ENCODE results near the gene SLX4. TPM values are rescaled to one million over a fixed set of nuclear protein-coding genes. Genes with fewer than 3 reads are reported as not detected.
"Not testable (repeated sequence)": the region's sequence is repeated elsewhere in the genome, so short reads cannot be mapped to it uniquely, and the experiment has no call there.

The SLX4 gene
- total RNA-seq, 1 experiment from 2014 or later = 5.9 TPM

GRCh38 chr16:3612510-3613466, 1.4 kb upstream of the SLX4 start:
- no peak for DNase-seq (ENCODE audit: unreplicated experiment)
- H3K36me3 Mint-ChIP-seq (ENCODE audit: insufficient read depth, unreplicated experiment) = no peaks in the 10 kb centered on the region
- H3K4me1 Mint-ChIP-seq (ENCODE audit: insufficient read depth, unreplicated experiment) = peaks cover 32% of the 10 kb centered on the region
- H3K27ac Mint-ChIP-seq (ENCODE audit: low read depth, unreplicated experiment) = peak overlapping the region; percentile 93
- no peak for TF ChIP-seq CTCF (IDR thresholded peaks at IDR 0.05; ENCODE audit: unreplicated experiment)
- POLR2A ChIA-PET = interaction anchor here (0.5 to 1.2 kb wide), 6 partner anchors 37 to 454 kb away, joined by 3 to 7 read pairs (median 4); partner anchors contain the start of genes TRAP1 and ZNF263
- H3K4me3 Mint-ChIP-seq (ENCODE audit: unreplicated experiment) = peak overlapping the region; percentile 100
- H3K9me3 Mint-ChIP-seq (ENCODE audit: unreplicated experiment) = no peaks in the 10 kb centered on the region
- BruUV-seq (replicated peaks) = no TSS peak
- intact Hi-C loops (cut with micrococcal nuclease) = no loop called here
- CTCF ChIA-PET = interaction anchor here (0.6 to 0.7 kb wide), 3 partner anchors 33 to 703 kb away, joined by 3 to 5 read pairs (median 3); partner anchors contain the start of gene GLIS2
- H3K27me3 Mint-ChIP-seq (ENCODE audit: insufficient read depth, unreplicated experiment) = no peaks in the 10 kb centered on the region

GRCh38 chr16:3610698-3611145, 684 bp downstream of the SLX4 start:
- peaks cover 31% of the 10 kb centered on the region for H3K4me1 Mint-ChIP-seq (ENCODE audit: insufficient read depth, unreplicated experiment)
- CTCF ChIA-PET = interaction anchor here (0.5 kb wide), 1 partner anchor 605 kb away, joined by 4 read pairs; no protein-coding TSS in a partner anchor
- H3K9me3 Mint-ChIP-seq (ENCODE audit: unreplicated experiment) = no peaks in the 10 kb centered on the region
- no peaks in the 10 kb centered on the region for H3K36me3 Mint-ChIP-seq (ENCODE audit: insufficient read depth, unreplicated experiment)
- peak overlapping the region; percentile 93 for H3K27ac Mint-ChIP-seq (ENCODE audit: low read depth, unreplicated experiment)
- no peaks in the 10 kb centered on the region for H3K27me3 Mint-ChIP-seq (ENCODE audit: insufficient read depth, unreplicated experiment)
- no peak for TF ChIP-seq CTCF (IDR thresholded peaks at IDR 0.05; ENCODE audit: unreplicated experiment)
- no TSS peak for BruUV-seq (replicated peaks)
- POLR2A ChIA-PET = interaction anchor here (1.1 kb wide), 1 partner anchor 111 kb away, joined by 3 read pairs; no protein-coding TSS in a partner anchor
- peak overlapping the region; percentile 100 for H3K4me3 Mint-ChIP-seq (ENCODE audit: unreplicated experiment)
- DNase-seq (ENCODE audit: unreplicated experiment) = peak; percentile 4
- intact Hi-C loops (cut with micrococcal nuclease) = no loop called here

GRCh38 chr16:3609895-3610697, 1.3 kb downstream of the SLX4 start:
- ChIA-PET CTCF (interaction anchor here (0.5 to 0.8 kb wide), 3 partner anchors 9 to 606 kb away, joined by 3 to 4 read pairs (median 3); no protein-coding TSS in a partner anchor), POLR2A (interaction anchor here (1.1 kb wide), 1 partner anchor 110 kb away, joined by 3 read pairs; no protein-coding TSS in a partner anchor)
- Mint-ChIP-seq H3K4me3 (ENCODE audit: unreplicated experiment) (peak overlapping the region; percentile 100), H3K27ac (ENCODE audit: low read depth, unreplicated experiment) (no peak overlapping the region), H3K27me3 (ENCODE audit: insufficient read depth, unreplicated experiment) (no peaks in the 10 kb centered on the region), H3K36me3 (ENCODE audit: insufficient read depth, unreplicated experiment) (no peaks in the 10 kb centered on the region), H3K4me1 (ENCODE audit: insufficient read depth, unreplicated experiment) (peaks cover 26% of the 10 kb centered on the region), H3K9me3 (ENCODE audit: unreplicated experiment) (no peaks in the 10 kb centered on the region)
- BruUV-seq (replicated peaks) = no TSS peak
- intact Hi-C loops (cut with micrococcal nuclease) = no loop called here
- DNase-seq (ENCODE audit: unreplicated experiment) = no peak
- no peak for TF ChIP-seq CTCF (IDR thresholded peaks at IDR 0.05; ENCODE audit: unreplicated experiment)

- TSS peak; percentile 39 for BruUV-seq (replicated peaks)
- intact Hi-C loops (cut with micrococcal nuclease); DNase-seq (ENCODE audit: unreplicated experiment); POLR2A ChIA-PET; H3K36me3 Mint-ChIP-seq (ENCODE audit: insufficient read depth, unreplicated experiment); H3K27me3 Mint-ChIP-seq (ENCODE audit: insufficient read depth, unreplicated experiment); H3K4me3 Mint-ChIP-seq (ENCODE audit: unreplicated experiment); H3K9me3 Mint-ChIP-seq (ENCODE audit: unreplicated experiment); H3K27ac Mint-ChIP-seq (ENCODE audit: low read depth, unreplicated experiment): not testable (repeated sequence)
- CTCF ChIA-PET = interaction anchor here (0.6 kb wide), 1 partner anchor 82 kb away, joined by 3 read pairs; no protein-coding TSS in a partner anchor
- H3K4me1 Mint-ChIP-seq (ENCODE audit: insufficient read depth, unreplicated experiment) = peaks cover 22% of the 10 kb centered on the region
These were observed 2.4 kb downstream of the SLX4 start for GRCh38 chr16:3608976-3609375.

Data from MCF 10A (cell line).